ENCODE results near the gene DEFB128. TPM values are rescaled to one million over a fixed set of nuclear protein-coding genes. Genes with fewer than 3 reads are reported as not detected.
"Not testable (repeated sequence)": the region's sequence is repeated elsewhere in the genome, so short reads cannot be mapped to it uniquely, and the experiment has no call there.

DEFB128 gene
- total RNA-seq, 1 donor from 2014 or later: not detected

DNA sequence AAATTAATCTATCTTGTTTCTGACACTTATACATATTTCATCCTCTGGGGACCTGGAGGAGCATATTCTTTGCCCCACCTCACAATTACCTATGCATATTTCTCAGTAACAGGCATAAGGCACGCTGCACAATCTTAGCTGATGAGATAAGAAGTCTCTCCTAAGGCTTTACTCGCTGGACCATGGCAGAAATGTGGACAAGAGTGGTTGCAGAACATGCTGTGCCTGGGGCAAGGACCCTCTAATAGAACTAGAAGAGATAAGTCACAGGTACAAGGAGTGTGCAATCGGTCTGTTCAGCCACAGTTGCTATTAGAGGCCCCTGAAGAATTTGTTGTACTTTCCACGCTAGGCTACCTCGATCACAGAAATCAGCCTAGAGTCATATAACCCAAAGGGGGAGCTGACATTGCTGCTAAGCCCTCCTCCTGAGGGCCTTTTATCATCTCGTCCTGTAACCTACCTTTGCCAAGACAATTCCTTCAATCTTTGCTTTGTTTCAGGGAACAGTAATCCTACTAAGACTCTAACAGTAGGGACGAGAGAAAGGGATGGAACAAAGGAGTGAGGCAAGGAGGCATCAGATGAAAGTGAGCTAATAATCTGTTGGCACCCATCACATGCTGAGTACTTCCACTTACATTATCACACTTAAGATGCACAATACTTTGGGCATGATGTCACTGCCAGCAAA, 21.4 kb upstream of the DEFB128 start:
- intact Hi-C loops (cut with micrococcal nuclease): no loop called here
- peaks cover 3% of the 10 kb centered on the region for H3K4me1 Mint-ChIP-seq (ENCODE audit: low read depth)
- no peaks in the 10 kb centered on the region for H3K9me3 Mint-ChIP-seq
- H3K27me3 Mint-ChIP-seq (ENCODE audit: low read depth): peaks cover 16% of the 10 kb centered on the region
- no peak overlapping the region for H3K4me3 Mint-ChIP-seq (ENCODE audit: low read depth)
- no peaks in the 10 kb centered on the region for H3K36me3 Mint-ChIP-seq (ENCODE audit: low read depth)
- no peak overlapping the region for H3K27ac Mint-ChIP-seq
- no peak for DNase-seq (ENCODE audit: low spot score)

DNA sequence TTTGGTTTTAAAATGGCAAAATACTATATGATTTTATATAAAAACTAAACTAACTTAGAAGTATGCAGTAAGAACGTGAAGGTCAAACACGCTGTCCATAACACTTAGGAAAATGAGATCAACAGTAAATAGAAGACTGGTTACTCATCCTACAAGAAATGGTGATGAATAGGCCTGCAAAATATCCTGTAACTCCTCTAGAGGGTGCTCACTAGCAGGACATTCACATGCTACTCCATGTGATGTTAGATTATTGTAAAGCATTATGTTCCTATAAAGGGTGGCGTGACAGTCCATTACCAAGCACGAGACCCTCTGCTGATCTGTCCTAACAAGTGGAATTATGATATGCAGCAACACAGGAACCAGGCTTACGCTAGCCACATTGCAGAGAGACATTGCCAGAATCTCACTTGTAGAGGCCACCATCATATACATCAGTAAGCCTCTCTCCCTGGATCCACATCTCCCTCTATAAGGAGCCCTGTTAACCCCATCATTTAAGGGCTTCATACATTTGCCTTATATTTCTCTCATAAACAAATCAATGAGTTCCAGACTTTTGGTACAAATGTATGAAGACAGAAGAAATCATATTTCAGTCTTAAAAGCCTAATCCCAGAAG, 19.5 kb upstream of the DEFB128 start:
- no peaks in the 10 kb centered on the region for H3K36me3 Mint-ChIP-seq (ENCODE audit: low read depth)
- no peak for DNase-seq (ENCODE audit: low spot score)
- intact Hi-C loops (cut with micrococcal nuclease): loop anchor here (1.0 to 2.0 kb wide), 2 partner anchors 58 to 122 kb away; no protein-coding TSS in a partner anchor
- peaks cover 26% of the 10 kb centered on the region for H3K27me3 Mint-ChIP-seq (ENCODE audit: low read depth)
- peaks cover 3% of the 10 kb centered on the region for H3K4me1 Mint-ChIP-seq (ENCODE audit: low read depth)
- no peak overlapping the region for H3K4me3 Mint-ChIP-seq (ENCODE audit: low read depth)
- H3K27ac Mint-ChIP-seq: no peak overlapping the region
- no peaks in the 10 kb centered on the region for H3K9me3 Mint-ChIP-seq

DNA sequence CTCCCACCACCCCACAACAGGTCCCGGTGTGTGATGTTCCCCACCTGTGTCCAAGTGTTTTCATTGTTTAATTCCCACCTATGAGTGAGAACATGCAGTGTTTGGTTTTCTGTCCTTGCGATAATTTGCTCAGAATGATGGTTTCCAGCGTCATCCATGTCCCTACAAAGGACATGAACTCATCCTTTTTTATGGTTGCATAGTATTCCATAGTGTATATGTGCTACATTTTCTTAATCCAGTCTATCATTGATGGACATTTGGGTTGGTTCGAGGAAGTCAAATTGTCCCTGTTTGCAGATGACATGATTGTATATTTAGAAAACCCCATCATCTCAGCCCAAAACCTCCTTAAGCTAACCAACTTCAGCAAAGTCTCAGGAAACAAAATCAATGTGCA, 14.1 kb upstream of the DEFB128 start:
- intact Hi-C loops (cut with micrococcal nuclease); H3K36me3 Mint-ChIP-seq (ENCODE audit: low read depth): not testable (repeated sequence)

DNA sequence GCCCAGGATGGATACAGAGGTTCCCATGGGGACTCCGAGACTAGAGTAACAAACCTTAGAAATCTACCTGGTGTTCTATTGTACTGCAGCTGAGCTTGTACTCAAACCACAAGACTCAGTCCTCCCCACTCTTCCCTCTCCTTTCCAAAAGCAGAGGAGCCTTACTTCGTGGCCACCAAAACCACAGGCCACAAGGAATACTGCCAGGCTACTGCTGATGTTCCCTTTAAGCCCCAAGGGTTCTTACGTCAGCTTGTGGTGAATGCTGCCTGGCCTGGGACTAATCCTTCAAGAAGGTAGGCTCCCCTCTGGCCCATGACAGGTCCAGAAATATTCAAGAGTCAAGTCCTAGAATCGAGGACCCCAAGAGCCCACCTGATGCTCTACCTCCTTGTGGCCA, 10.5 kb upstream of the DEFB128 start:
- Mint-ChIP-seq H3K27me3 (ENCODE audit: low read depth) (peaks cover 5% of the 10 kb centered on the region), H3K27ac (no peak overlapping the region), H3K36me3 (ENCODE audit: low read depth) (no peaks in the 10 kb centered on the region), H3K4me3 (ENCODE audit: low read depth) (no peak overlapping the region), H3K9me3 (peaks cover 4% of the 10 kb centered on the region), H3K4me1 (ENCODE audit: low read depth) (peaks cover 8% of the 10 kb centered on the region)
- no peak for DNase-seq (ENCODE audit: low spot score)
- intact Hi-C loops (cut with micrococcal nuclease): no loop called here

More for the DNA sequence above, 14.1 kb upstream of the DEFB128 start:
- not testable (repeated sequence) for H3K4me3 Mint-ChIP-seq (ENCODE audit: low read depth); H3K27ac Mint-ChIP-seq; H3K4me1 Mint-ChIP-seq (ENCODE audit: low read depth); DNase-seq (ENCODE audit: low spot score); H3K9me3 Mint-ChIP-seq
- H3K27me3 Mint-ChIP-seq (ENCODE audit: low read depth): peaks cover 15% of the 10 kb centered on the region

DNA sequence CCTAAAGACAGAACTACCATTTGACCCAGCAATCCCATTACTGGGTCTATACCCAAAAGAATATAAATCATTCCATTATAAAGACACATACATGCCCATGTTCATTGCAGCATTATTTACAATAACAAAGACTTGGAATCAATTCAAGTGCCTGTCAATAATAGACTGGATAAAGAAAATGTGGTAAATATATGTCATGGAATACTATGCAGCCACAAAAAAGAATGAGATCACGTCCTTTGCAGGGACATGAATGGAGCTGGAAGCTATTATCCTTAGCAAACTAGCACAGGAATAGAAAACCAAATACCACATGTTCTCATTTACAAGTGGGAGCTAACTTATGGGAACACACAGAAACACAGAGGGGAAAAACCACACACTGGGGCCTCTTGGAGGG, 8.7 kb upstream of the DEFB128 start:
- Mint-ChIP-seq H3K4me3 (ENCODE audit: low read depth) (no peak overlapping the region), H3K27me3 (ENCODE audit: low read depth) (peaks cover 2% of the 10 kb centered on the region), H3K36me3 (ENCODE audit: low read depth) (no peaks in the 10 kb centered on the region), H3K27ac (no peak overlapping the region), H3K4me1 (ENCODE audit: low read depth) (peaks cover 8% of the 10 kb centered on the region), H3K9me3 (peaks cover 4% of the 10 kb centered on the region)
- intact Hi-C loops (cut with micrococcal nuclease): no loop called here
- DNase-seq (ENCODE audit: low spot score): no peak

DNA sequence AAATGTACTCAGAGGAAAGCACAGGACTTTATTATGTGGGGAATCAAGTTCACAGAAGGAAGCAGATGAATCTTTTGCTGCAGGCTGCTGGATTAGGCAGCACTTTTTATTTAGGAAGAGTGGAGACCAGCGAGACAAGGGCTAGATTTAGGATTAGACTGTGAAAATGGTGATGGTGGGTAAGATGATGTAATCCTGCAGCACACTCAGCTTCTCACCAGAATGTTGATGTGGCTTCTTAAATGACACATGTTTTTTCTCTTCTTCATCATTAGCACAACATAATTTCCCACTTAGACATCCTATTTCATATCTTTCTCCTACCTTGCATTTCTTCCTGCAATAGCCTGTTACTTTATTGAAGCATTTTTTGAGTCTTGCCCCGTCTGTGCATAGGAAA, 1.8 kb downstream of the DEFB128 start:
- Mint-ChIP-seq H3K27me3 (ENCODE audit: low read depth) (peaks cover 44% of the 10 kb centered on the region), H3K4me1 (ENCODE audit: low read depth) (peaks cover 6% of the 10 kb centered on the region), H3K4me3 (ENCODE audit: low read depth) (no peak overlapping the region), H3K27ac (no peak overlapping the region), H3K36me3 (ENCODE audit: low read depth) (no peaks in the 10 kb centered on the region), H3K9me3 (peaks cover 31% of the 10 kb centered on the region)
- no peak for DNase-seq (ENCODE audit: low spot score)
- intact Hi-C loops (cut with micrococcal nuclease): no loop called here

DNA sequence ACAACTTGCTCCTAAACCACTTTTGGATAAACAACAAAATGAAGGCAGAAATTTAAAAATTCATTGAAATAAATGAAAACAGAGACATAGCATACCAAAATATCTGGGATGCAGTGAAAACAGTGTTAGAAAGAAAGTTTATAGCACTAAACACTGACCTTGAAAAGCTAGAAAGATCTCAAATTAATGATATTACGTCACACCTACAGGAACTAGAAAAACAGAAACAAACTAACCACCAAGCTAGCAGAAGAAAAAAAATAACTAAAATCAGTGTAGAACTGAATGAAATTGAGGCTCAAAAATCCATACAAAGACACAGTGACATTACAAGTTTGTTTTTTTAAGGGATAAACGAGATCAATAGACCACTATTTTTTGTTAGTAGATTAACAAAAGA, 5.2 kb downstream of the DEFB128 start:
- no peaks in the 10 kb centered on the region for H3K36me3 Mint-ChIP-seq (ENCODE audit: low read depth)
- H3K27me3 Mint-ChIP-seq (ENCODE audit: low read depth): peaks cover 48% of the 10 kb centered on the region
- H3K4me3 Mint-ChIP-seq (ENCODE audit: low read depth): no peak overlapping the region
- no peak for DNase-seq (ENCODE audit: low spot score)
- intact Hi-C loops (cut with micrococcal nuclease): no loop called here
- H3K27ac Mint-ChIP-seq: no peak overlapping the region
- peaks cover 21% of the 10 kb centered on the region for H3K9me3 Mint-ChIP-seq
- peaks cover 6% of the 10 kb centered on the region for H3K4me1 Mint-ChIP-seq (ENCODE audit: low read depth)

DNA sequence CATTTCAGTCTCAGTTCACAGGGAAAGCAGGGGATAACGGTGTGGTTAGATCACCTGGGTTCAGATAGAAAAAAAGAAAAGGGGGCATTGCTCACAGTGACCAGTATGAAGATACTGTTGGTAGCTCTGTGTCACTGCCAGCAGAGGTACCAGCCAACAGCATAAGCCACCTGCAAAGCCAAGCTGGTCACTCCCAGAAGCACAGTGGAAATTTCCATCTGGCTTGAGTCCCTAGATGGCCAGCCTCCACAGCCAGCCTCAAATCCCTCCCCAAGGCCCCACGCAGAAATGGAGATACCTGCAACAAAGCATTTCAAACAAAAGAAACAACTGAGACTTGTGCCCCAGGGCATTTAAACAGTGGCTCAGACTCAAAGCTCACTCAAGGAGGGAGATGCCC, 20.6 kb downstream of the DEFB128 start:
- intact Hi-C loops (cut with micrococcal nuclease): no loop called here
- Mint-ChIP-seq H3K4me3 (ENCODE audit: low read depth) (no peak overlapping the region), H3K27ac (no peak overlapping the region), H3K4me1 (ENCODE audit: low read depth) (no peaks in the 10 kb centered on the region), H3K36me3 (ENCODE audit: low read depth) (no peaks in the 10 kb centered on the region), H3K9me3 (no peaks in the 10 kb centered on the region), H3K27me3 (ENCODE audit: low read depth) (peaks cover 15% of the 10 kb centered on the region)
- DNase-seq (ENCODE audit: low spot score): no peak

DNA sequence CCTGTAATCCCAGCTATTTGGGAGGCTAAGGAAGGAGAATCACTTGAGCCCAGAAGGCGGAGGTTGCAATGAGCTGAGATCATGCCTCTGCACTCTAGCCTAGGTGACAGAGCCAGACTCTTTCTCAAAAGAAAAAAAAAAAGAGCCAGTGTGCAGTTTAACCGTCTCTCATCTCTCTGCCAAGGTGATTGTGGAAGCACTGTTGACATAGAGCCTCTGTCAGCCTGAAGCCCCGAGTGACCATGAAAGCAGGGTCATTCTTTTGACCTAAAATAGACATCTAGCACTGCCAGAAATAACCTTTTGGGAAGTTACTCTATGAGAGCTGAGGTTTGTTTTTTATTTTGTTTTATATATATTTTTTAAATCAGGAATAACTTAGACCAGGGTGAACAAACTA, 24.9 kb downstream of the DEFB128 start:
- no peak overlapping the region for H3K4me3 Mint-ChIP-seq (ENCODE audit: low read depth)
- intact Hi-C loops (cut with micrococcal nuclease): no loop called here
- no peak for DNase-seq (ENCODE audit: low spot score)
- no peak overlapping the region for H3K27ac Mint-ChIP-seq
- H3K4me1 Mint-ChIP-seq (ENCODE audit: low read depth): no peaks in the 10 kb centered on the region
- H3K27me3 Mint-ChIP-seq (ENCODE audit: low read depth): peaks cover 8% of the 10 kb centered on the region
- no peaks in the 10 kb centered on the region for H3K9me3 Mint-ChIP-seq
- no peaks in the 10 kb centered on the region for H3K36me3 Mint-ChIP-seq (ENCODE audit: low read depth)

DNA sequence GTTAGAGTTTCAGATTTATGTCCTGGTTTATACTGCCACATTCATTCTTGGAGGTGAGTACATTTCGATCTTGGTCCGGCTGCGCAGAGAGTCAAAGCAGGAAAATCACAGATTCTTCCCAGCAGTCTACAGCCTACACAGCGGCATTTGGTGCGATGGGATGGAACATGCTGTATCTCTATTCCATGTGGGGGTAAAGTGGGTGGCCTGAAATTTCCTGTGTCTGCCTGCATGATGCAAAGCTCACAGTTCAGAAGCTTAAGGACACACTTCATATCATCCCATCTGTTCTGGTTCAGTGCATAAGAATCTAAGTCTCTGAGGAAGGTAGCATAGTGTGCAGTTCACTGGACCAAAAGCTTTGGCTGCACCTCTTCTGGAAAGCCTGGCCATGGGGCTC, 32.4 kb downstream of the DEFB128 start, which contains the start of gene DEFB127:
DEFB127 (plus strand) TSS at position 301 of the 400 bp plus-strand sequence; CDS start at position 392, 91 bp downstream.
- no peak for DNase-seq (ENCODE audit: low spot score)
- Mint-ChIP-seq H3K27me3 (ENCODE audit: low read depth) (peaks cover 14% of the 10 kb centered on the region), H3K36me3 (ENCODE audit: low read depth) (no peaks in the 10 kb centered on the region), H3K27ac (no peak within 1 kb of the TSS), H3K4me3 (ENCODE audit: low read depth) (no peak within 1 kb of the TSS), H3K4me1 (ENCODE audit: low read depth) (no peaks in the 10 kb centered on the region), H3K9me3 (no peaks in the 10 kb centered on the region)
- intact Hi-C loops (cut with micrococcal nuclease): no loop called here

DNA sequence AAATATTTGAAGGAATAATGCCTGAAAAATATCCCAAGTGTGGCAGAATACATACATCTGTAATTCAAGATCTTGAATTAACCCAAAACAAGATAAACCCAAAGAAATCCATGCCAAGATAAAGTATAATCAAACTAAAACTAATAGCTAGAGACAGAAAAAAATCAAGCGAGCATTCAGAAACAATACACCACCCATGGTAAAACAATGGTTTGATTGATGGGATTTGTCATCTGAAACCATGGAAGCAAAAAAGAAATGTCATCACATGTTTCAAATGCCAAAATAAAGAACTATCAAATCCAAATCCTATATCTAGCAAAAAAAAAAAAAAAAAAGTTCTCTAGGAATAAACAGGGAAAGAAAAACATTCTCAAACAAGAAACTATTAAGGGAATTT, 37.4 kb downstream of the DEFB128 start:
- DNase-seq (ENCODE audit: low spot score): no peak
- Mint-ChIP-seq H3K27me3 (ENCODE audit: low read depth) (peaks cover 15% of the 10 kb centered on the region), H3K4me3 (ENCODE audit: low read depth) (no peak overlapping the region), H3K36me3 (ENCODE audit: low read depth) (no peaks in the 10 kb centered on the region), H3K9me3 (no peaks in the 10 kb centered on the region), H3K4me1 (ENCODE audit: low read depth) (no peaks in the 10 kb centered on the region), H3K27ac (no peak overlapping the region)
- intact Hi-C loops (cut with micrococcal nuclease): no loop called here

DNA sequence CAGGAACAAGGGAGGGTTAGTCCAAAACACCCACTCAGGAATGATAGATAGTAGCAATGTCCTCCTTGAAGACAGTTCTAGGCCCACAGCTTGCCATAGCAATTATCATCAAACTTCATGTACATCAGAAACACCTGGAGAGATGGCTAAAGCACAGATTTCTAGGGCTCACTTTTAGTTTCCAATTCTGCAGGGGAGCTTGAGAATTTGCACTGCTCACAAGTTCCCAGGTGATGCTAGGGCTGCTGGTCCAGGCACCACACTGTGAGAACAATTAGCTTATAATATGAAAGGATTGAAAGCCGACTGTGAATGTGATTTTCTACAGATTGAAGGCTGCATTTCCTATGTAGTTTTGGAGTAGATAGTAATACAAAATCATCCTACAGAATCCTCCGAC, 43.6 kb downstream of the DEFB128 start:
- Mint-ChIP-seq H3K27me3 (ENCODE audit: low read depth) (peaks cover 19% of the 10 kb centered on the region), H3K36me3 (ENCODE audit: low read depth) (no peaks in the 10 kb centered on the region), H3K4me3 (ENCODE audit: low read depth) (no peak overlapping the region), H3K27ac (no peak overlapping the region), H3K4me1 (ENCODE audit: low read depth) (no peaks in the 10 kb centered on the region), H3K9me3 (no peaks in the 10 kb centered on the region)
- DNase-seq (ENCODE audit: low spot score): no peak
- intact Hi-C loops (cut with micrococcal nuclease): no loop called here

DNA sequence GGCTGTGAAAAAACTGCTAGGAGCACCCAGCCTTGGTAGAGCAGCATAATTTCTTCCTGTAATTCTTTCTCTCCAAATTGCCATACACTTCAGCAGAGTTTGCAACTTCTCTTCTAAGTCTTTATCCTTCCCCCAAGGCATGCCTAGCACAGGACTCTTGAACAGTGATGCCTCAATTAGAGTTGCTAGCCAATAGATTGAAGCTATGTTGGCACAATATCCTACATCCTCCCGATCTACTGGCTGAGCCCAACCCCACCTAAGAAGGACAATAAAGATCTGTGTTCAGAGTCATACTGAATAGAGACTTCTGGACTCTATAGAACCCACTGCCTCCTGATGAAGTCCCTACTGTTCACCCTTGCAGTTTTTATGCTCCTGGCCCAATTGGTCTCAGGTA, 47.2 kb downstream of the DEFB128 start, which contains the start of gene DEFB126:
DEFB126 (plus strand) TSS at position 301 of the 400 bp plus-strand sequence; CDS start at position 340, 39 bp downstream.
- no peaks in the 10 kb centered on the region for H3K4me1 Mint-ChIP-seq (ENCODE audit: low read depth)
- peaks cover 6% of the 10 kb centered on the region for H3K9me3 Mint-ChIP-seq
- no peaks in the 10 kb centered on the region for H3K36me3 Mint-ChIP-seq (ENCODE audit: low read depth)
- H3K4me3 Mint-ChIP-seq (ENCODE audit: low read depth): no peak within 1 kb of the TSS
- peaks cover 26% of the 10 kb centered on the region for H3K27me3 Mint-ChIP-seq (ENCODE audit: low read depth)
- no peak for DNase-seq (ENCODE audit: low spot score)
- H3K27ac Mint-ChIP-seq: no peak within 1 kb of the TSS
- intact Hi-C loops (cut with micrococcal nuclease): no loop called here
